ENCODE results near the gene MAB21L2.

DNA sequence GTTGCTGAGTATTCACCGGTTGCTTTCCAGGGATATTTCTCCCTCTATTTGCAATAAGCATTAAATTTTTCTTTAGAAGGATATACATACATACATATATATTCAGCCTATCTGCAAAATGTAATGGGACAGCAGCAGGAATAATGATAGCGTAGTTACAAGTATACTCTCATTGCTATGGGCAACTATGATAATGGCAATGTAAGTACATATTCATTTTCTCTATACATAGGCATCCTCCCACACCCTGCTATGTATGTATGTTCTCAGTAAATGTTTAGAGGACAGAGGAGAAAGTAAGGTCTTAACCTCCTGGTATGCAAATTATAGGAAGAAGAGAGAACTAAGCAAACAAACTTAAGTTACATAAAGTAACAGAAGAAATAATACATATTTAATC, 19.7 kb upstream of the MAB21L2 start:
- TF ChIP-seq, protein P1, sequence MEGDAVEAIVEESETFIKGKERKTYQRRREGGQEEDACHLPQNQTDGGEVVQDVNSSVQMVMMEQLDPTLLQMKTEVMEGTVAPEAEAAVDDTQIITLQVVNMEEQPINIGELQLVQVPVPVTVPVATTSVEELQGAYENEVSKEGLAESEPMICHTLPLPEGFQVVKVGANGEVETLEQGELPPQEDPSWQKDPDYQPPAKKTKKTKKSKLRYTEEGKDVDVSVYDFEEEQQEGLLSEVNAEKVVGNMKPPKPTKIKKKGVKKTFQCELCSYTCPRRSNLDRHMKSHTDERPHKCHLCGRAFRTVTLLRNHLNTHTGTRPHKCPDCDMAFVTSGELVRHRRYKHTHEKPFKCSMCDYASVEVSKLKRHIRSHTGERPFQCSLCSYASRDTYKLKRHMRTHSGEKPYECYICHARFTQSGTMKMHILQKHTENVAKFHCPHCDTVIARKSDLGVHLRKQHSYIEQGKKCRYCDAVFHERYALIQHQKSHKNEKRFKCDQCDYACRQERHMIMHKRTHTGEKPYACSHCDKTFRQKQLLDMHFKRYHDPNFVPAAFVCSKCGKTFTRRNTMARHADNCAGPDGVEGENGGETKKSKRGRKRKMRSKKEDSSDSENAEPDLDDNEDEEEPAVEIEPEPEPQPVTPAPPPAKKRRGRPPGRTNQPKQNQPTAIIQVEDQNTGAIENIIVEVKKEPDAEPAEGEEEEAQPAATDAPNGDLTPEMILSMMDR (IDR thresholded peaks at IDR 0.05), result no peak
- no peak for TF ChIP-seq POLR2A (IDR thresholded peaks at IDR 0.05)
